HG02943 (cell line): Measurements from ENCODE around the gene ARHGAP24.
A peak's percentile ranks its signal among the peaks of the same experiment; 100 is the strongest.
"Not testable (repeated sequence)": the region's sequence is repeated elsewhere in the genome, so short reads cannot be mapped to it uniquely, and the experiment has no call there.

ENCODE experiments used
- ATAC-seq: cut with Tn5 transposase; IDR thresholded peaks from one replicate; pipeline ENCODE4 v1.9.1; 2021; ENCODE audit warnings: mild to moderate bottlenecking, low read depth, moderate library complexity; ENCODE audit not compliant: unreplicated experiment

The ARHGAP24 gene

DNA sequence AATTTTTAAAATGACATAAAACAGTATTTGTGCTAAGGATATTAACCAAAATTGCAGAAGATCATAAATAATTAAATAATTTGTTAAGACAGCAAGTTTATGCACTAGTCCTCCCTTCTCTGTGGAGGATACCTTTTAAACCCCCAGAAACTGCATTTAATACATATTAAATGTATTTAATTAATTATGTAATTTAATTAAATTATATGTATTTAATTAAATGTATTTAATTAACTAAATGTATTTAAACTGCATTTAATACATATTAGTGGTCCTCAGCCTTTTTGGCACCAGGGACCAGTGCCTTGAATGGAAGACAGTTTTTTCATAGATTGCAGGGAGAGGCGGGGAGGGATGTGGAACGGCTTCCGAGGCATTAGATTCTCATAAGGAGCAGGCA is 404.6 kb downstream of the ARHGAP24 start:
- ATAC-seq, result no peak

DNA sequence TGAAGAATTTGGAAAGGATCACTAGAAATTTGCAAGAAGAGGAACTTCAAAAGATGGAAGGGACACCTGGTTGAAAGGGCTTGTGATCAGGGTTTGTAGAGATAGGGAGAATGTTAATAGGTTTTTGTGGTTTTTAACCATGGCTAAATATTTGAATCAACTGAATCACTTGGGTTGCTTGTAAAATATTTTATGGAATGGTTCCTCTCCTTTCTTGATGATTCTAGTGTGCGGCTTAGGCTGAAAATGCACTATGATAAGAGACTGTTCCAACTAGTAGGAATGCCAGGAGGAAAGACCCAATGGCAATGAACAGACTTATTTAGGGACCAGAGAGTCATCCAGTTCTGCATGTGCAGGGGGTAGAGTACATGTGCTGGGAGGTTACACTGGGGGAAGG is 408.2 kb downstream of the ARHGAP24 start:
- ATAC-seq, result no peak

DNA sequence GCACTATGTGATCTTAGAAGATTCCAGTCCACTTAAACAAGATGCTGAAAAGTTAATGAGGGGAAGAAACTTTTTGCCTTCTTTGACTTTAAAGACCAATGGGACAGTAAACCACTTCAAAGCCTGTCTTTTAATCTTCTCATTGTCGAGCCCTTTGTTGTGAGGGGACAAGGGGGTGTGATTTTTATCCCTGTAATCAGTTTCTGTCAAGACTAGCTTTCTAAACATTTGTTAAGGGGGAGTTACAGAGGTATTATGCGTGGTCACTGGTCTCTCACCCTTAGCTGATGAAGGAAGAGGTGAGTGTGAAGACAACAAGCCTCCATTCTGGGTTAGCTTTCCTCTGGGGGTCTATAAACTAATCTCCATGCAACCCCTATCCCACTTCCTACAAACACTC is 409.3 kb downstream of the ARHGAP24 start:
- no peak for ATAC-seq

DNA sequence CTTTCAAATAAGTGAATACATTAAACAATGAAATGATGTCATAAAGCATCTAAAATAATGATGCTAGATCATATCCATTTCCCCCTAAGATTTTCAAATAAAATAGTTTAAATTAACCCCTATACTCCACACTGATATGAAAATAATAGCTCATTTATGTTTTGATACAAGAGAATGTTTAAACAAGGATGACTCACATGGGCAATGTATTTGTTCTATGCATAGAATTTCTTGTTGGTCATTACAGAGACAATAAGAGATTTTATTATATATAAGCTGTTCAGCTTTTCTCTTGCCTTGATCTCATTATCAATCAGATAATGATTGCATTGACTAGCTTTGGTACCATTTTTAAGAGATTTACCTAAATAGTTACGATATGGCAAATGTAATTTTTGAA is 411.7 kb downstream of the ARHGAP24 start:
- no peak for ATAC-seq

DNA sequence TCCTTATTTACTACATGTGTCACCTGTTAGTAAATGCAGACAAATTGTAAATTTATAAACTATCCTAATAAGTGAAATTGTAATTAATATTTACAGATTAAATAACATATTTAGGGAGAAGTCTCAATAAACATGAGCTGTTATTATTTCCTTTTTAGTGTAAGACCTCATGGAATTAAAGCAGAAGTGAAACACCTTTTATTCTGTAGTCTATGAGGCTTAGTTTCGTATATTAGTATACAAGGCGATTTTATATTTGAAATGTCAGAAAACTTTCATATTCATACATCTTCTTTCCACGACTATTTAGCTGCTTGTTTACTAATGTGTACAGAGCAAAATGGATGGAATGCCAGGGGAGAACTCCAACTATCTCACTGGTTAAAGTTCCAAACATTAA is 414.4 kb downstream of the ARHGAP24 start:
- ATAC-seq, result no peak

DNA sequence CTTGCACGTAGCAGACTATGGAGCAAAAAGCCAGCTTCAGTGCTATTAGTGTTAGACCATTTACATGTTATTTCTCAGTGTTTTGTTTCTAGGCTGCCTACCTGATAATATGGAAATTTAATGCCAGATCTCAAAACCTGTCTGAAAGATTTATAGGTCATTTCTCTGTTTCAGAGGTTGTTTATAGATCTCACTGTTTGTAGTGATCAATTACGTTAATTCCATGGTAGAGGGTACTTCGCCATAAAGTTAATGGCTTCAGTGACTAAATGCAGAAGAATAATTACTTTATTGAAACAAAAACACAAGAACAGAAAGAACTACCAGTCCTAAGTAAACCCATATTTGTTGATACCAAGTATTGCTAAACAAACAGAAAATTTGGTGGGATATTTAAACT is 420.8 kb downstream of the ARHGAP24 start:
- no peak for ATAC-seq

DNA sequence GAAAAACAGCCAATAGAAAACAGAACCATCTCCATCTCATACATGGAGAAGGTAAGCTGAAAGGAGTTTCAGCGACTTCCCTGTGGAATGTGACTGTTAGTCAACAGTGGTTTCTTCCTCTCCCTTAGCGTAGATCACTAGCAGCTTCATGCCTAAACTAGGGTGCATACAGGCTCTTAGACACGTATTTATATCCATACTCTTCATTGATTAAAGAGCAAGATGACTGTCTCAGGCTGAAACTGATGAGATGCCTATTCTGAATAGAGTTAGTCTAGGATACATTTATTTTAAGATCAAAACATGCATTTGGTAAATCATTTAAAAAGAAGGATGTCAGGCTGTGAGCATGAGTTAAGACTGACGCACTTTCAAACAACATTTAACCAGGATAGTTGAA is 423.3 kb downstream of the ARHGAP24 start:
- ATAC-seq, result no peak

DNA sequence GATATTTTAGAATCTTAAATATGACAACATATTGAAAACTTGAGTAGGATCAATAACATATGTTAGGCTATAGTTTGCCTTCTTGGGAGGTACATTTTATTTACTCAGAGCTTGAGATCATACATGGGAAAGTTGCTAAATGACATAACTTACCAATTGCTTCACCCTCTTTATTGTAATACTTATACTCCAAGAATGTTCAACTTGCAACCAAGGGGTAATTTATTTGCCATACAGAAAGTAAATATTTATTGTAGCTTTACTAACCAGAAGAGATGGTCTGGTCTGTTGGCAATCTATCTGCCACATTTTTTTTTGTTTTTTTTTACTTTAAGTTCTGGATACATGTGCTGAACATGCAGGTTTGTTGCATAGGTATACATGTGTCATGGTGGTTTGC is 426.6 kb downstream of the ARHGAP24 start:
- ATAC-seq, result no peak

DNA sequence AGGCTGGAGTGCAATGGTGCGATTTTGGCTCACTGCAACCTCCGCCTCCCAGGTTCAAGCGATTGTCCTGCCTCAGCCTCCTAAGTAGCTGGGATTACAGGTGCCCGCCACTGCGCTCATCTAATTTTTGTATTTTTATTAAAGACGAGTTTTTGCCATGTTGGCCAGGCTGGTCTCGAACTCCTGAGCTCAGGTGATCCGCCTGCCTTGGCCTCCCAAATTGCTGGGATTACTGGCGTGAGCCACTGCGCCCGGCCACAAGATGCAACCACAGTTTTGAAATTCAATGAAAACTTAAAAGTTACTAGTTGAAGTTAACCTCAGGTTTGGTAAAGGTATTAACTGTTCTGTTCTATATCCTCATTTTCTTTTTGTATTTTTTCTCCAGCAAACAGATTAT is 427.7 kb downstream of the ARHGAP24 start:
- not testable (repeated sequence) for ATAC-seq

DNA sequence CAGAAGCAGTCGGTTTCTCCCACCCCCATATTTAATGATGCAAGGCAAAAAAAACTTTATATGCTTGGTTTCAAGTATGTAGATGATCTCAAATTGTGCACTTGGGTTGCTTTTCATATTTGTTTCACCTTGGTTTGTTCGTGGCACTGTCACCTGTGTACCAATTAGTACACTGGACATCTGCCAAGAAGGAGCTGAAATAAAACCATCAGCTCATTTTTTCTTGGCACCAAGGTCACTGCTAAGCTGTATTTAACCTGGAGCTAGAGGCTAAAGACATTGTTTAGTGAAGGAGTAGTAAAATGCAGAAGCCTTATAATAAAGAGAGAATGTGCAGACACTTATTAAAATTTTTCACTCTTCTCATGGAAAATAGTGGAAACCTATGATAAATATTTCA is 430.8 kb downstream of the ARHGAP24 start:
- ATAC-seq, result no peak

DNA sequence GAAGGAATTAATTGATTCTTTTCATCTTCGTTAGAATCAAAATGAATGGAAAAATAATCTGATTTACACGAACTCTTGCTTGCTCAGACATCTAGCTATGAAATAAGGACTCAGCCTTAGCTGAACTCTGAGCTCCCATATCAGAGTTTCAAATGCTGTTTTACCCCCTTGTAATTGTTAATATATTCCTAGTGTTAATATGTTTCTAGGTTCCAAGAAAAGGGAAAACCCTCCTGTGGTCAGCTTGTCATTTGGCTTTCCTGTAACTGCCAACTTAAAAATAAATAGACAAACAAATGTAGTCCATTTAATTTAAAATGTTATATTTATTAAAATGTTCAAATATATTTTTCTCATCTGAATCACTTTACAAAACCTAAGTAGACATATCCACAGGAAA is 432.1 kb downstream of the ARHGAP24 start:
- ATAC-seq, result no peak

DNA sequence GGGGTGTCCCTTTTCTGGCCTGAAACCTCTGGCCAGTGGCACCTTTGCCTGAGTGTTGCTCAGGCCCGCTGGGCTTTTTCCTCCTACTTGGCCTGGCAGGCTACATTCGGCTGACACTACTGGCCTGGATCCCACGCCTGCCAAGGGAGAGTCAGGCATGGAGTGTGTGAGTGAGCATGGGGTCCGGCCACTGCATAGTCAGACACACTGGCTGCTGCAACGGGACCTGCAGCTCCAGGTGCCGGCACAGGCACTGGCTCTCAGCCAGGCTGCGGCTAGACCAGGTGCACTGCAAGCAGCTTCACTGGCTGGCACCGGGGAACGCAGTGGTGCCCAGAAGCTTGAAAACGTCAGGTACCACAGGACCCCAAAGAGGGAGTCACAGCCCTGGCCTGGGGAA is 434.9 kb downstream of the ARHGAP24 start:
- no peak for ATAC-seq

DNA sequence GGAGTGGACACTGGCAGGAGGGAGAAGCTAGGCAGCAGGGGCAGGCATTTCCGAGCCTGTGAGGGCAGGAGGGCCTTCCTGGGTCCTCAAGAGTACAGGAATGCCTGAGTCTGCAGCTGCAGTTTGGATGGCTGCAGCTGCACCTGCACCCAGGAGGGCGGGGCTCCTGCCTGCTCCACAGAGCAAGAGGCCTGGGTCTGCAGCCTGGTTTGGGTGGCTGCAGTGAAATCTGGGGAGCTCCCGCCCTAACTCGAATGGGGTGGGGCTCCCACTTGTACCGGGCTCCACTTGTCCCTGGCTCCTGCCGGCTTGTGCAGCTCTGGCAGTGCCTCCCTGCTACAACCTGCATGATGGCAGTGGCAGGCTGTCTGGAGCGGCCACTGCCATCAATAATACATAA is 436.0 kb downstream of the ARHGAP24 start:
- ATAC-seq, result no peak

DNA sequence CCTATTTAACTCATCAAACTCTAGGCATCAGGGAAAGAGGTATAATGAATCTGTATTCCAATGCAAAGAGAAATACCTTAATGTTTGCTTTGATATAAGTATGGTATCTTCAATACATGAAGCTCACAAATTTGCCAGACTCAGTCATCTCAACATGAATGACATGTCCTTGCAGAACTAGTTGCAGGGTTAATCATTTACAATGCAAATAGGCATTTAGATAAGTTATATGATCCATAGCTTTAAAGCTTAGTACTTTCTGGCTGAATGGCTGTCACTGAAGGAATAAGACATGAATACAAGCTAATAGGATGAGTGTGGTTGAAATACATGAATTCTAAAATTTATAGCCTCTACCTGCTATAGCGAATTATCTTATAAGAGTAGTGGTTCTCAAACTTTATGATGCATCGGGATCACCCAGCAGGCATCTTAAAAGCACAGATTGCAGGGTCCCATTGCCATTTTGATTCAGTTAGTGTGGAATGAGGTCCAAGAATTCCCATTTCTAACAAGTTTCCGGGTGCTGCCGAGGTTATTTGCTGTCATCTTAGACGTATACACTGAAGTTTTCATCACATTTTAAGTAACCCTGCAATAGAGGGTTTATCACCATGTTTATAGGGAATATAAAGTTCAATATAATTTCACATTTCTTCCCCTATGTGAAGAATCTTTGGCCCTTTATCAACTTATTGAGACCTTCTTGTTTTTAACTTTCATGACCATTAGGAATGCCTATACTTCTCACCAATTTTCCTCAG is 439.2 kb downstream of the ARHGAP24 start:
- ATAC-seq, result no peak

DNA sequence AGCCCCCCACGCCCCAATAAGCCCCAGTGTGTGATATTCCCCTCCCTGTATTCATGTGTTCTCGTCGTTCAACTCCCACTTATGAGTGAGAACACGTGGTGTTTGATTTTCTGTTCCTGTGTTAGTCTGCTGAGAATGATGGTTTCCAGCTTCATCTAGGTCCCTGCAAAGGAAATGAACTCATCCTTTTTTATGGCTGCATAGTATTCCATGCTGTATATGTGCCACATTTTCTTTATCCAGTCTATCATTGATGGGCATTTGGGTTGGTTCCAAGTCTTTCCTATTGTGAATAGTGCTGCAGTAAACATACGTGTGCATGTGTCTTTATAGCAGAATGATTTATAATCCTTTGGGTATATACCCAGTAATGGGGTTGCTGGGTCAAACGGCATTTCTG is 440.6 kb downstream of the ARHGAP24 start:
- ATAC-seq, result not testable (repeated sequence)

DNA sequence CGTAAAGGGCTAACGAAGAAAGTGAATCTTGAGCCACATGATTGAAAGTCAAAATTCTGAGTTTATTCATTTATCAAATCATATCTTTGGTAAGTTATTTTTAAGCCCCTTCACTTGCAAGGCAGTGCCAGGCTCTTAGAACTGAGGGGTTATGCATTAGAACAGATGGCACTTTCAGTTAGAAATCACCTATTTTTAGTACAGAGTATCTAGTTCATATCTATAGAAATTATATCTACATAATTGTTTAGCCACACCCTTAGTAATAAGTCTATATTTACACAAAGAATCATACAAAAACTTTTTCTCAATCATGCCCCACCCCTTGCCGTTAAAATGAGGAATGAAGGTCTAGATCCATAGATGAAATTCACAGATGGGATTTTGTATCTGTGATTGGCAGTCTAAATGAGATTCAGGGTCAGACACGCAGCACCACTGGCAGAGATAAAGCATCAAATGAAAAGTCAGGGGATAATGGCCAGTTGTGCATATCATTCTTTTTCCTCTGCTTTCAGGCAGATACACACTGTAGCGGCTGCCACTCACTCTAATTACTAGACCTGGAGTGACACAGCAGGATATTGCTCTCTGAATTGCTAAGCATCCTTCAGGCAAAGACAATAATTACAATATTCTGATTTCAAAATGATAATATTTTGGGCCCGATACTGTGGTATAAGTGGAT is 444.4 kb downstream of the ARHGAP24 start:
- ATAC-seq, result no peak

DNA sequence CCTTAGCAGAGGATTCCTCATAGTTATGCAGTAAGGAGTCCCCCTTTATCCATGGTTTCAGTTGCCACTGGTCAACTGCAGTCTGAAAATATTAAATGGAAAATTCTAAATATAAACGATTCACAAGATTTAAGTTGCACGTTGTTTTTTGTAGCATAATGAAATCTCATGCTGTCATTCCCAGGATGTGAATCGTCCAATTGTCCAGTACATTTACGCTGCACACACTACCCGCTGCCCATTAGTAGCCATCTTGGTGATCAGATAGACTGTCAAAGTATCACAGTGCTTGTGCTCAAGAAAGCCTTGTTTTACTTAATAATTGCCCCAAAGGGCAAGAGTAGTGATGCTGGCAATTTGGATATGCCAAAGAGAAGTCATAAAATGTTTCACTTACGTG is 450.1 kb downstream of the ARHGAP24 start:
- no peak for ATAC-seq

DNA sequence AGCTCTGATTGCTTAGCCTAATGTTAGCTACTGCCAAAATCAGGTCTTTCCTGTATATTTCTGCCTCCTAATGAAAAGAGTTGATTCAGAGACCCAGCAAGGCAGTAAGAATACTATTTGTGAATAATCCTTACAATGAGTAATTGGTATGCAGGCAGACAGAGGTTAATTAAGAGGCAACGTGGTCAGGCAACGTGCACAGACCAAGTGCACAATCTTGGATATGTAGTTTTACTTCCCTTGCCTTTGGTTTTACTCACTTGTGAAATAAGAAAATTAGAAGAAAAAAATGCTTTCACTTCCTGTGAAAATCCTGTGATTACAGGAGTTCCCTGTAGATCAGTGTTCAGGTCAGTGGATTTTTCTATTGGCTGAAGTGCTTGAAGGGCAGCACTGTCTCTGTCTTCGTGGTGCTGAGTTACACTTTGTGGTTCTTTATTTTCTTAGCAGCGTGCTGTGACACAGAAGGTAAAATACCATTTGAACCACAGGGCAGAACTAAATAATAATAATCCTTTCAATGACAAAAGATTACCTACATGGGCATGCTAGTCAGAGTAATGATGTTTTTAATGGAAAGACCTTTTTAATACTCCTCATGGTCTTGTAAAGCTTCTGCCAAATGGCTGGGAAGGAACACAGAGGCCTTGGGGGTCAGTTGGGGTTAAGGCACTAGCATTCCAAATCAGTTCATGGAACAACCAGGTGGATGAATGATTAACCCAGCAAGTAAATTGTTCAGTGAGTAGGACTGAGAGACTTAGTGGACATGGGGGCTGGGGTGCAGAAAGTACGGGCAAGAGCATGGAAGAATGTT is 454.0 kb downstream of the ARHGAP24 start:
- peak; percentile 74 for ATAC-seq

DNA sequence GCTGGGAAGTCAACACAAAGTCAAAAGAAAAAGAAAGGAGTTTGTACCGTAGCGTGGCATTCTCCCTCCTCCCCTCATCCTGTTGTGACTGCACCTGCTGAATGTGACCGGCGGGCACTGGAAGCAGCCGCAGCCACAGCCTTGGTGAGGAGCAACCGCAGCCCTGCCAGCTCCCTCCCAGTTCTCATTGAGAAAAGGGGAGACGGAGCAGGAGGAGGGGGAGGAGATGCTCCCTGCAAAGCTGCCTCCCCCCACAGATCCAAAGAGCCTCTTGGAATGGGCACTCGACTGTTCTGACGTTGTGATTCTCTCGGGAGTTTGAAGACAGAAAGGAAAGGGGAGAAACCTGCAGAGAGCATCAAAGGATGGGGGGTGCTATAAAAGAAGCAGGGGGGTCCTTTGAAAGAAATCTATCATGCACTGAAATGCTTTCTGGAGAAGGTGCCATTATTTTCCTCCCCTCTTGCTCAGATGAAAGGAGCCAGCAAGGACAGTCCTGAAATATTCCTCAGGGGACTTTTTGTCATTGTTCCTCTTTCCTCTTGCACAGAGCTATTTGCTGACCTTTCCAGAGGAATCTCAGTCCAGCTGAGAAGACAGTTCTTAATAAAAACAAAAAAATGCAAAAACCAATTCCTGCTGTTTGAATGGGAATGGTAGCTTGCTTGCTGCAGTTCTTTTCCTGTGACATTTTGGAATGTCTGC is 455.2 kb downstream of the ARHGAP24 start:
- peak; percentile 47 for ATAC-seq

DNA sequence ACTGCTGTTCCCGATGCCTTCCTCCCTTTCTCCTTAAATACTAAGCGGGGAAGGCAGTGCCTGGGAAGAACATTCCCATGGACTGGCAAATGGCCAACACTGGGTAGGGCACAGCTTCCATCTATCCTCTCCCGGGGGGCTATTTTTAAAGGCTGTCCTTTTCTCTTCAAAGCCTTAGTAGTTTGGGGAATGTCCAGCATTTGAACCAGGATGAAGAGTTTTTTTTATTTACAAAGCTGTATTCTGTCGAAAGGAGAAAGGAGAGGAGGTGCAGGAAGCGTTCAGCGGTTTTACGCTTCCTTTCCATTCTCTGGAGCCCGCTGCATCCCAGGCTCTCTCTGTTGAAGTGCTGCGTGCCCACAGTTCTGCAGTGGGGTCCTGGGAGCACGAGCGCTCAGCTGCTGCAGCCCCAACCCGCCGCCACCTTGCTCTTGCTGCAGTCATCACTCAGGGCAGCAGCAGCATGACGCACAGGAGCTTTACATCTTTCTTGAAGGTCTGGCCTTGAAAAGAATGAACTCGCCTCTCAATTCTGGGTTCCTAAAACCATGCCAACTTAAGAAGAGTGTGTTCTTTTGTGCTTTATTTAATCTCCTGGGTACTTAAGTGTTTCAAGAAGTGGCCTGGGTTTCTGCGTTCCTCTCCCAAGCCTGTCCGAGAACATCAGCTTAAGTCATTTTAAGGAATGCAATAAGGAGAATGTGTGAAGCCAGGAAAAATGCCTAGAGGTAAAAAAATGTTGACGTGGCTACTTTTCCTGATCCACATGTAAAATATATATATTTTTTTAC is 457.7 kb downstream of the ARHGAP24 start:
- no peak for ATAC-seq
